ENCODE results near the gene LBP. TPM values are rescaled to one million over a fixed set of nuclear protein-coding genes. Genes with fewer than 3 reads are reported as not detected.

The LBP gene
- total and polyA plus RNA-seq, 2 donors (not counting 1 experiment from before 2014, with no cell fraction given), result not detected

DNA sequence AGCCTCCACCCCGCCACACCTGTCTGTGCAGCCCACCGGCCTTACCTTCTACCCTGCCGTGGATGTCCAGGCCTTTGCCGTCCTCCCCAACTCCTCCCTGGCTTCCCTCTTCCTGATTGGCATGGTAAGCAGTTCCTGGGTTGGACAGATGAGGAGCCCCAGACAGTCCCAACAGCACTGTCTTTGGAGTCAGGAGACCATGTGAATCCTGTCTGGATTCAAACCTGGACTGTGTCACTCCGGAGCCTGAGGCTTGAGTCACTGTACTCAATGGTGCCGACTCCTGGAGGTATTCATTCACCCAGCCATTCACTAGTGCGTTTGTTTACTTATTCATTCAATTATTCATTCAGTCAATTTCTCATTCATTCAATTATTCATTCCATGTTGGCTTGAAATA, 20.0 kb upstream of the LBP start:
- 93% methylated on average over 6 of the region's 7 CpGs for WGBS (ENCODE audit: insufficient coverage)
- Histone ChIP-seq H4K20me1 (ENCODE audit: control insufficient read depth, insufficient read depth, low read length, poor library complexity, severe bottlenecking) (no peaks in the 10 kb centered on the region), H3K9ac (ENCODE audit: low read length) (no peak overlapping the region), H3K27me3 (replicated peaks in 1 of 4; ENCODE audit: control extremely low read depth in 1 of 4, control insufficient read depth in 3 of 4, insufficient read depth in 4 of 4, low read length in 3 of 4) (peaks cover 0 to 11% (median 0%) of the 10 kb centered on the region in 4 experiments), H3K79me2 (ENCODE audit: control insufficient read depth, insufficient read depth, low read length) (no peaks in the 10 kb centered on the region), H2AFZ (ENCODE audit: insufficient read depth, low read depth, low read length, poor library complexity, severe bottlenecking) (no peak overlapping the region), H3K27ac (ENCODE audit: low read length in 2 of 2) (no peak overlapping the region), H3K4me1 (ENCODE audit: control insufficient read depth in 2 of 2, insufficient read depth in 2 of 2, low read length in 2 of 2) (no peaks in the 10 kb centered on the region), H3K9me3 (ENCODE audit: control extremely low read depth in 1 of 3, control insufficient read depth in 2 of 3, insufficient read depth in 1 of 3, low read length in 2 of 3) (peaks cover 0 to 9% (median 2%) of the 10 kb centered on the region in 3 donors), H3K4me2 (replicated peaks; ENCODE audit: low read depth, low read length, poor library complexity, severe bottlenecking) (no peak overlapping the region), H3K36me3 (replicated peaks in 1 of 2; ENCODE audit: control extremely low read depth in 1 of 2, control insufficient read depth in 1 of 2, extremely low read depth in 1 of 2, insufficient read depth in 2 of 2, low read length in 1 of 2) (no peaks in the 10 kb centered on the region), H3K4me3 (ENCODE audit: control extremely low read depth in 1 of 5, extremely low read depth in 1 of 5, insufficient read depth in 1 of 5, low read depth in 2 of 5, low read length in 4 of 5) (no peak overlapping the region)
- Mint-ChIP-seq H3K9me3 (ENCODE audit: insufficient read depth) (peaks cover 10% of the 10 kb centered on the region), H3K4me1 (no peaks in the 10 kb centered on the region), H3K27ac (no peak overlapping the region), H3K27me3 (peaks cover 20% of the 10 kb centered on the region), H3K4me3 (no peak overlapping the region)
- no peak for ATAC-seq (ENCODE audit: low read depth)
- ChIA-PET CTCF (no interaction called here), POLR2A (no interaction called here)
- no peak for TF ChIP-seq EZH2 (IDR thresholded peaks at IDR 0.05; ENCODE audit: borderline replicate concordance, insufficient read depth, low read depth, low read length, poor library complexity, severe bottlenecking)
- TF ChIP-seq, protein P1, sequence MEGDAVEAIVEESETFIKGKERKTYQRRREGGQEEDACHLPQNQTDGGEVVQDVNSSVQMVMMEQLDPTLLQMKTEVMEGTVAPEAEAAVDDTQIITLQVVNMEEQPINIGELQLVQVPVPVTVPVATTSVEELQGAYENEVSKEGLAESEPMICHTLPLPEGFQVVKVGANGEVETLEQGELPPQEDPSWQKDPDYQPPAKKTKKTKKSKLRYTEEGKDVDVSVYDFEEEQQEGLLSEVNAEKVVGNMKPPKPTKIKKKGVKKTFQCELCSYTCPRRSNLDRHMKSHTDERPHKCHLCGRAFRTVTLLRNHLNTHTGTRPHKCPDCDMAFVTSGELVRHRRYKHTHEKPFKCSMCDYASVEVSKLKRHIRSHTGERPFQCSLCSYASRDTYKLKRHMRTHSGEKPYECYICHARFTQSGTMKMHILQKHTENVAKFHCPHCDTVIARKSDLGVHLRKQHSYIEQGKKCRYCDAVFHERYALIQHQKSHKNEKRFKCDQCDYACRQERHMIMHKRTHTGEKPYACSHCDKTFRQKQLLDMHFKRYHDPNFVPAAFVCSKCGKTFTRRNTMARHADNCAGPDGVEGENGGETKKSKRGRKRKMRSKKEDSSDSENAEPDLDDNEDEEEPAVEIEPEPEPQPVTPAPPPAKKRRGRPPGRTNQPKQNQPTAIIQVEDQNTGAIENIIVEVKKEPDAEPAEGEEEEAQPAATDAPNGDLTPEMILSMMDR (IDR thresholded peaks at IDR 0.05), result no peak
- intact Hi-C loops (cut with micrococcal nuclease), result no loop called here
- DNase-seq, result no peak

DNA sequence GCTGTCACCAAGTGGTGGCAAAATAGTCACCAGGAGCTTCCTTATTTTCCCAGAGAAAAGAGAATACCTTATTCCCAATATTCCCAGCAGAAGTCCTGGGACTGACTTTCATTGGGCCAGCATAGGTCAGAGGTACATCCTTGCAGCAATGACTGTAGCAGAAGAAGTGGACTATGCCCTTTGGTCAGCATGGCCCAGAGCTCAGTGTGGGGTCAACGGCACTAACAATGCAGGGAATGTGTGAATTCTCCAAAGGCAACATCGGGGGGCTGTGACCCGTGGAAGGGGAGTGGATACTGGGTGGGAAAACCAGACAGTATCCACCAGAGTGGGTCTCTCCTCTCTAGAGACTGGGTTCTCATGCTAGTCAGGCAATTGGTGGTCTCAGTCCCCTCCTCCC, 15.6 kb upstream of the LBP start:
- Mint-ChIP-seq H3K4me3 (no peak overlapping the region), H3K27ac (no peak overlapping the region), H3K4me1 (no peaks in the 10 kb centered on the region), H3K9me3 (ENCODE audit: insufficient read depth) (peaks cover 7% of the 10 kb centered on the region), H3K27me3 (peaks cover 24% of the 10 kb centered on the region)
- Histone ChIP-seq H3K27ac (ENCODE audit: low read length in 2 of 2) (no peak overlapping the region), H3K4me2 (replicated peaks; ENCODE audit: low read depth, low read length, poor library complexity, severe bottlenecking) (no peak overlapping the region), H3K9ac (ENCODE audit: low read length) (no peak overlapping the region), H3K4me1 (ENCODE audit: control insufficient read depth in 2 of 2, insufficient read depth in 2 of 2, low read length in 2 of 2) (no peaks in the 10 kb centered on the region), H3K79me2 (ENCODE audit: control insufficient read depth, insufficient read depth, low read length) (no peaks in the 10 kb centered on the region), H3K4me3 (ENCODE audit: control extremely low read depth in 1 of 5, extremely low read depth in 1 of 5, insufficient read depth in 1 of 5, low read depth in 2 of 5, low read length in 4 of 5) (no peak overlapping the region), H3K9me3 (ENCODE audit: control extremely low read depth in 1 of 3, control insufficient read depth in 2 of 3, insufficient read depth in 1 of 3, low read length in 2 of 3) (peaks cover 0 to 15% (median 2%) of the 10 kb centered on the region in 3 donors), H2AFZ (ENCODE audit: insufficient read depth, low read depth, low read length, poor library complexity, severe bottlenecking) (no peak overlapping the region), H4K20me1 (ENCODE audit: control insufficient read depth, insufficient read depth, low read length, poor library complexity, severe bottlenecking) (no peaks in the 10 kb centered on the region), H3K36me3 (replicated peaks in 1 of 2; ENCODE audit: control extremely low read depth in 1 of 2, control insufficient read depth in 1 of 2, extremely low read depth in 1 of 2, insufficient read depth in 2 of 2, low read length in 1 of 2) (no peaks in the 10 kb centered on the region), H3K27me3 (replicated peaks in 1 of 4; ENCODE audit: control extremely low read depth in 1 of 4, control insufficient read depth in 3 of 4, insufficient read depth in 4 of 4, low read length in 3 of 4) (peaks cover 0 to 11% (median 0%) of the 10 kb centered on the region in 4 experiments)
- ATAC-seq (ENCODE audit: low read depth), result no peak
- intact Hi-C loops (cut with micrococcal nuclease), result no loop called here
- POLR2A ChIA-PET, result no interaction called here
- TF ChIP-seq, protein P1 (IDR thresholded peaks at IDR 0.05), result no peak
- TF ChIP-seq EZH2 (IDR thresholded peaks at IDR 0.05; ENCODE audit: borderline replicate concordance, insufficient read depth, low read depth, low read length, poor library complexity, severe bottlenecking), result no peak
- 63% methylated on average over 3 of the region's 3 CpGs for WGBS (ENCODE audit: insufficient coverage)
- CTCF ChIA-PET, result interaction anchor here (1.4 kb wide), 1 partner anchor 9 kb away, joined by 3 read pairs; no protein-coding TSS in a partner anchor
- no peak for DNase-seq

Data from B cell (primary cell).